ENCODE data around the gene CACNA1C.

CACNA1C gene

GRCh38 chr12:2263901-2264300 is 211.1 kb downstream of the CACNA1C start:
- DNase-seq = no peak

GRCh38 chr12:2264651-2265232 is 212.0 kb downstream of the CACNA1C start:
- no peak for DNase-seq

- DNase-seq = no peak
These were observed 212.8 kb downstream of the CACNA1C start for GRCh38 chr12:2265461-2266167.

- DNase-seq = no peak
These were observed 214.2 kb downstream of the CACNA1C start for GRCh38 chr12:2266666-2267620.

GRCh38 chr12:2267703-2268470 is 215.1 kb downstream of the CACNA1C start:
- DNase-seq = no peak

- no peak for DNase-seq
These were observed 215.9 kb downstream of the CACNA1C start for GRCh38 chr12:2268471-2269286.

GRCh38 chr12:2270846-2271245 is 218.1 kb downstream of the CACNA1C start:
- DNase-seq = no peak

GRCh38 chr12:2271961-2272360 is 219.2 kb downstream of the CACNA1C start:
- no peak for DNase-seq

- no peak for DNase-seq
These were observed 220.5 kb downstream of the CACNA1C start for GRCh38 chr12:2273288-2273687.

- DNase-seq = no peak
These were observed 221.0 kb downstream of the CACNA1C start for GRCh38 chr12:2273751-2274150.

- DNase-seq = no peak
These were observed 221.9 kb downstream of the CACNA1C start for GRCh38 chr12:2274733-2275132.

- no peak for DNase-seq
These were observed 223.7 kb downstream of the CACNA1C start for GRCh38 chr12:2276288-2277033.

- no peak for DNase-seq
These were observed 224.8 kb downstream of the CACNA1C start for GRCh38 chr12:2277492-2278155.

- DNase-seq = no peak
These were observed 228.7 kb downstream of the CACNA1C start for GRCh38 chr12:2281446-2281845.

GRCh38 chr12:2282318-2282717 is 229.5 kb downstream of the CACNA1C start:
- DNase-seq = no peak

GRCh38 chr12:2283480-2283879 is 230.7 kb downstream of the CACNA1C start:
- no peak for DNase-seq

GRCh38 chr12:2283916-2284315 is 231.1 kb downstream of the CACNA1C start:
- DNase-seq = no peak

GRCh38 chr12:2284321-2284813 is 231.6 kb downstream of the CACNA1C start:
- peak; percentile 64 for DNase-seq

GRCh38 chr12:2284857-2285256 is 232.1 kb downstream of the CACNA1C start:
- peak; percentile 64 for DNase-seq

GRCh38 chr12:2285462-2285861 is 232.7 kb downstream of the CACNA1C start:
- no peak for DNase-seq
